Stimulated activated CD8-positive, alpha-beta memory T cell treated with anti-CD3 and anti-CD28 coated beads, Interleukin-15, amount 100 ng/mL, for 1 hour (primary cell): ENCODE data around the gene RGL4.

Experiments used
- DNase-seq: peaks from one replicate; pipeline ENCODE4 v3.0.0-alpha.2; 2020; ENCODE audit warnings: low read depth

The RGL4 gene

DNA sequence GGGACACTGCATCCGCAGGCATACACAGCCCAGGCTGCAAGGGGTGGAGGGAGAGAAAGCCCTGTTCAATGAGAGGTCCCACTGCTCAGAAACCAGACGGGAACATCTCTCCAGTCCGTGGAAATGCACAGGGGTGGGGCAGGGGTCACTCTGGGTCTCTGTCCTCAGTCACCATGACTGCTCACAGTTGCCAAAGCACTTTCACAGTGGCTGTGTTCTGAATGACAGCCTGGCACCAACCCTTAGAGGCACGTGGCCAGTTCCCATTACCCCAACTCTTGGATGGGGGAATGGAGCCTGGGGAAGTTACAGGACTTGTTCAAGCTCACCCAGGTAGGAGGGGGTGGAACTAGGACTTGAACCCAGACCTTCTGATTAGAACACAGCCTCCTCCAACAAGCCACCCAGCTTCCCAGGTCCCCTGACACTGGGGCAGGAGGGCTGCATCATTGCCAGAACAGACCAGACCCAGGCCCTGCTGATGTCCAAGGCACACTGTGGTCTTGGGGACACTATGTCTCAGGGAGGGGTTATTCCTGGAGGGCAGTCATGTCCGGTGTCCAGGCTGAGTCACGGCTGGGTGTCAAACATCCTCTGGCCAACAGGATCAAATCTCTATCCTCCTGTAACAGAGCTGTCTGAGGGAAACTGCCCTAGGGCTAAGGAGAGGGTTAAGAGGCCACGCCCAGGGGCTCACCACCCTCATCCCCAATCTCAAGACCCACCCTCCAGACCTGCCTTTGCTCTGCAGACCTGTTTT, 51.9 kb downstream of the RGL4 start:
- no peak for DNase-seq

DNA sequence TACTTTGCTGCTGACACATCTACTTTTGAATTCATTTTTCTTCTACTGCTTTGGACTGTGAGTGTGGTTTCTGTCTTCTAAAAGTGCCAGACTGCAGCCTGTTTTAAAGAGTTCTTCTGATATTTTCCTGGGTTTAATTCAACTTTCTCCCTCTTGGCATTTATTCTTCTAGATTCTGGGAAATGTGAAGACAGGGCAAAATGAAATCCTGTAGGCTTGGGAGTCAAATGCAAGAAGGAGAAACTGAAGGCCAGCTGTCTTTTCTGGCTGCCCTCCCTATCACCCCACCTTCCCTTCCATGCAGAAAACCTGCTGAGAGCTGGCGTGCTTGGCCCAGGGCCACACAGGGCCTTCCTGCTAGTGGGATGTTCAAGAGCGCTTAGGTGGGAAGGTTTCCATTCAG, 52.5 kb downstream of the RGL4 start:
- DNase-seq, result no peak

DNA sequence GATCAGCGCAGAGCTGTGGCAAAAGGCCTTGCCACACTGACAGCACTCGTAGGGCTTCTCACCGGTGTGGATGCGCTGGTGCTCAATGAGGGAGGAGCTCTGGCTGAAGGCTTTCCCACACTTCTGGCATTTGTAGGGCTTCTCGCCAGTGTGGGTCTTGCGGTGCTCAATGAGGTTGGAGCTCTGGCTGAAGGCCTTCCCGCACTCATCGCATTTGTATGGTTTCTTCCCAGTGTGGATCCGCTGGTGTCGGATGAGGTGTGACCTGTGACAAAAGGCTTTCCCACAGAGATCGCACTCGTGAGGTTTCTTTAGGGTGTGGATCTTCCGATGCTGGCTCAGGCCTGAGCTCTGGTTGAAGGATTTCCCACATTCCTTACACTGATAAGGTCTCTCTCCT, 53.2 kb downstream of the RGL4 start:
- no peak for DNase-seq

DNA sequence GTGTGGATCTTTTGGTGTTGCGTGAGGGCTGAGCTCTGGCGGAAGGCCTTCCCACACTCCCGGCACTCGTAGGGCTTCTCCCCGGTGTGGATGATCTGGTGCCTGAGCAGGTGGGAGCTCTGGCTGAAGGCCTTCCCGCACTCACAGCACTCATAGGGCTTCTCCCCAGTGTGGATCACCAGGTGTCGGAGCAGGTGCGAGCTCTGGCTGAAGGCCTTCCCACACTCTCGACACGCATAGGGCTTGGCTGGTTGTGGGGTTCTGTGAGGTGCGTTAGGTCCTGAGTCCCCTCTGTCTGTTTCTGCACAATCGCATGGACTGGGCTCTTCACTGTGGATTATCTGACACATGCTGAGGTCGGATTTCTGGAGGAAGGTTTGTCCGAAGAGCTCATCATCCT, 53.7 kb downstream of the RGL4 start:
- no peak for DNase-seq

DNA sequence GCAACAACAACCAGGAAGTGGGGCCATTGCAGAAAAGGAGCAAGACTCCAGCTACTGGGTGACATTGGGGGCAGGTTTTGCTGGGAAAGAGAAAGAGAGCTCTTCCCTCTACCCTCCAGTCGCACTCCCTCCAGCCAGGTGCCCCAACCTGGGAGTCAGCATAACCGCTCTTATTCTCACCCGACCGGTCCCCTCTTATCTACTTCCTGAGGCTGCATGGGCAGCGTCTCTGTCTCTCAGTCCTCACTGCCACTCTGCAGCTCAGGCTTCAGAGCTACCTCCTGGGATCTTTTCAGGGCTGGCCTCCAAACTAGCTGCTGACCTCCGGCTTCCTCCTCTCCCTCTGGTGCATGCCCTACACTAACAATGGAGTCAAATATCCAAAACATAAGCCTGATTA, 55.0 kb downstream of the RGL4 start:
- DNase-seq, result no peak
